Measurements from ENCODE around the gene RUFY4.

Gene RUFY4

GRCh38 chr2:218063896-218064295 is 5.2 kb upstream of the RUFY4 start:
- no peak for DNase-seq

GRCh38 chr2:218065239-218066006 is 3.6 kb upstream of the RUFY4 start:
- DNase-seq, result no peak

- DNase-seq, result no peak
Observed at GRCh38 chr2:218066926-218067515, 2.0 kb upstream of the RUFY4 start.

- no peak for DNase-seq
Observed at GRCh38 chr2:218067523-218067922, 1.5 kb upstream of the RUFY4 start.

GRCh38 chr2:218069606-218070300 is 700 bp downstream of the RUFY4 start:
- DNase-seq, result no peak

- DNase-seq, result no peak
Observed at GRCh38 chr2:218070587-218070986, 1.5 kb downstream of the RUFY4 start.

- no peak for DNase-seq
Observed at GRCh38 chr2:218071218-218071937, 2.3 kb downstream of the RUFY4 start.

GRCh38 chr2:218072002-218072401 is 2.9 kb downstream of the RUFY4 start:
- DNase-seq, result no peak

GRCh38 chr2:218072478-218073024 is 3.5 kb downstream of the RUFY4 start:
- no peak for DNase-seq

GRCh38 chr2:218073185-218073584 is 4.1 kb downstream of the RUFY4 start:
- no peak for DNase-seq

GRCh38 chr2:218074031-218074430 is 5.0 kb downstream of the RUFY4 start:
- peak; percentile 31 for DNase-seq

GRCh38 chr2:218075975-218076811 is 7.1 kb downstream of the RUFY4 start:
- DNase-seq, result no peak

GRCh38 chr2:218077464-218078216 is 8.6 kb downstream of the RUFY4 start:
- DNase-seq, result no peak

GRCh38 chr2:218079943-218080913 is 11.2 kb downstream of the RUFY4 start:
- no peak for DNase-seq

GRCh38 chr2:218081063-218081462 is 12.0 kb downstream of the RUFY4 start:
- DNase-seq, result peak; percentile 75

- DNase-seq, result no peak
Observed at GRCh38 chr2:218081695-218082094, 12.6 kb downstream of the RUFY4 start.

GRCh38 chr2:218082586-218083351 is 13.7 kb downstream of the RUFY4 start:
- no peak for DNase-seq

- DNase-seq, result no peak
Observed at GRCh38 chr2:218083352-218083676, 14.3 kb downstream of the RUFY4 start.

GRCh38 chr2:218086478-218086877 is 17.4 kb downstream of the RUFY4 start:
- DNase-seq, result no peak

All from MV-4-11 (cell line).